Measurements from ENCODE around the gene D2HGDH. TPM values are rescaled to one million over a fixed set of nuclear protein-coding genes. Genes with fewer than 3 reads are reported as not detected.

D2HGDH gene
- total and polyA plus RNA-seq, 2 of the 13 experiments (the other 11 are each of a cell fraction or from before 2014, with no cell fraction given) = 19.2 to 20.3 TPM

DNA sequence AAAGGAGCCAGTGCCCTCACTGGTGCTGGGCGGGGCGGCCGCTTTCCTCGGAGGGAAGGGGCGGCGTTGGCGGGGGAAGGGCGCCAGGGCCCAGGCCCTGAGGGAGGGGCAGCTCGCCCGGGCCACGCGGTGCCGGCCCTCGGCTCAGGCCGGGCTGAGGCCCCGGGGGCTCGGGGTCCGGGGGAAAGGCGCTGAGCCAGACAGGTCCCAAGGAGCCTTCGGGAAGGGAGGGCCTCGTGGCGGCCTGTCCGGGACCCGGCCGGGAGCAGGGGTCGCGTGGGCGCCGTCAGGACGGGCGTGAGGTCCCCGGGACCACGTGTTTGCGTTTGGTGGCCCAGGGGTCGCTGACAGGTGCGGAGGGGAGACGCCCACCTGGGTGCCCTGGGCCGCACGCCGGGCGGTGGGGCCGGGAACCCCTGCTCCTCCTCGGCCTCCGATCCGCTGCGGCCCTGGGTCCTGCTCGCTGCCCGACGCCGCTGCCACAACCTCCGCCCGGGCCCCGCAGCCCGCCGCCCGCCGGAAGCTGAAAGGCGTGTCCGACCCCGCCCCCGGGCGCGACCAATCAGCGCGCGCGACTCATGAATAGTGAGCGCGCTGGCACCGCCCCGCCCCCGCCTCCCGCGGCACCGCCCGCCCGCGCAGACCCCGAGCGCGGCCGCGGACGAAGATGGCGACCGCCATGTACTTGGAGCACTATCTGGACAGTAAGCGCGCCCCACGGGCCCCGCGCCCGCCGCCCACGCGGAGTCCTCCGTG is 32.9 kb upstream of the D2HGDH start, which contains the start of gene ING5 (continued):
- TF ChIP-seq ZNF333 (CRISPR knock-in tag; IDR thresholded peaks at IDR 0.05; ENCODE audit: borderline replicate concordance) (peak; percentile 79; the same call in 1 of the 2 replicates), IKZF4 (CRISPR knock-in tag; IDR thresholded peaks at IDR 0.05; ENCODE audit: borderline replicate concordance, low read depth, not compliant biosample characterization) (no peak), KLF16 (CRISPR knock-in tag; IDR thresholded peaks at IDR 0.05) (peak in 1 of 2 experiments; percentile 78; a peak in 2 of 4 replicates), ZSCAN9 (CRISPR knock-in tag; IDR thresholded peaks at IDR 0.05; ENCODE audit: borderline replicate concordance) (0 out of 2 replicates have a peak, but pooled peaks have one; percentile 60), BRCA1 (CRISPR knock-in tag; IDR thresholded peaks at IDR 0.05) (peak; percentile 31; the same call in 1 of the 2 replicates), ZSCAN22 (CRISPR knock-in tag; IDR thresholded peaks at IDR 0.05) (peak; percentile 86), HDAC1 (CRISPR knock-in tag; IDR thresholded peaks at IDR 0.05) (peak; percentile 88; the same call in 1 of the 2 replicates), SAP130 (CRISPR knock-in tag; IDR thresholded peaks at IDR 0.05; ENCODE audit: low read depth) (peak; percentile 89), ZNF44 (CRISPR knock-in tag; IDR thresholded peaks at IDR 0.05) (0 out of 2 replicates have a peak, but pooled peaks have one; percentile 69), KDM1A (CRISPR knock-in tag; IDR thresholded peaks at IDR 0.05) (no peak), ZNF160 (CRISPR knock-in tag; IDR thresholded peaks at IDR 0.05) (peak; percentile 80; the same call in 1 of the 2 replicates)
- TF ChIP-seq, protein P1, sequence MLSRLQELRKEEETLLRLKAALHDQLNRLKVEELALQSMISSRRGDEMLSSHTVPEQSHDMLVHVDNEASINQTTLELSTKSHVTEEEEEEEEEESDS (CRISPR knock-in tag; IDR thresholded peaks at IDR 0.05; ENCODE audit: borderline replicate concordance) = peak; percentile 90; the same call in 1 of the 2 replicates
- TF ChIP-seq, protein P2, sequence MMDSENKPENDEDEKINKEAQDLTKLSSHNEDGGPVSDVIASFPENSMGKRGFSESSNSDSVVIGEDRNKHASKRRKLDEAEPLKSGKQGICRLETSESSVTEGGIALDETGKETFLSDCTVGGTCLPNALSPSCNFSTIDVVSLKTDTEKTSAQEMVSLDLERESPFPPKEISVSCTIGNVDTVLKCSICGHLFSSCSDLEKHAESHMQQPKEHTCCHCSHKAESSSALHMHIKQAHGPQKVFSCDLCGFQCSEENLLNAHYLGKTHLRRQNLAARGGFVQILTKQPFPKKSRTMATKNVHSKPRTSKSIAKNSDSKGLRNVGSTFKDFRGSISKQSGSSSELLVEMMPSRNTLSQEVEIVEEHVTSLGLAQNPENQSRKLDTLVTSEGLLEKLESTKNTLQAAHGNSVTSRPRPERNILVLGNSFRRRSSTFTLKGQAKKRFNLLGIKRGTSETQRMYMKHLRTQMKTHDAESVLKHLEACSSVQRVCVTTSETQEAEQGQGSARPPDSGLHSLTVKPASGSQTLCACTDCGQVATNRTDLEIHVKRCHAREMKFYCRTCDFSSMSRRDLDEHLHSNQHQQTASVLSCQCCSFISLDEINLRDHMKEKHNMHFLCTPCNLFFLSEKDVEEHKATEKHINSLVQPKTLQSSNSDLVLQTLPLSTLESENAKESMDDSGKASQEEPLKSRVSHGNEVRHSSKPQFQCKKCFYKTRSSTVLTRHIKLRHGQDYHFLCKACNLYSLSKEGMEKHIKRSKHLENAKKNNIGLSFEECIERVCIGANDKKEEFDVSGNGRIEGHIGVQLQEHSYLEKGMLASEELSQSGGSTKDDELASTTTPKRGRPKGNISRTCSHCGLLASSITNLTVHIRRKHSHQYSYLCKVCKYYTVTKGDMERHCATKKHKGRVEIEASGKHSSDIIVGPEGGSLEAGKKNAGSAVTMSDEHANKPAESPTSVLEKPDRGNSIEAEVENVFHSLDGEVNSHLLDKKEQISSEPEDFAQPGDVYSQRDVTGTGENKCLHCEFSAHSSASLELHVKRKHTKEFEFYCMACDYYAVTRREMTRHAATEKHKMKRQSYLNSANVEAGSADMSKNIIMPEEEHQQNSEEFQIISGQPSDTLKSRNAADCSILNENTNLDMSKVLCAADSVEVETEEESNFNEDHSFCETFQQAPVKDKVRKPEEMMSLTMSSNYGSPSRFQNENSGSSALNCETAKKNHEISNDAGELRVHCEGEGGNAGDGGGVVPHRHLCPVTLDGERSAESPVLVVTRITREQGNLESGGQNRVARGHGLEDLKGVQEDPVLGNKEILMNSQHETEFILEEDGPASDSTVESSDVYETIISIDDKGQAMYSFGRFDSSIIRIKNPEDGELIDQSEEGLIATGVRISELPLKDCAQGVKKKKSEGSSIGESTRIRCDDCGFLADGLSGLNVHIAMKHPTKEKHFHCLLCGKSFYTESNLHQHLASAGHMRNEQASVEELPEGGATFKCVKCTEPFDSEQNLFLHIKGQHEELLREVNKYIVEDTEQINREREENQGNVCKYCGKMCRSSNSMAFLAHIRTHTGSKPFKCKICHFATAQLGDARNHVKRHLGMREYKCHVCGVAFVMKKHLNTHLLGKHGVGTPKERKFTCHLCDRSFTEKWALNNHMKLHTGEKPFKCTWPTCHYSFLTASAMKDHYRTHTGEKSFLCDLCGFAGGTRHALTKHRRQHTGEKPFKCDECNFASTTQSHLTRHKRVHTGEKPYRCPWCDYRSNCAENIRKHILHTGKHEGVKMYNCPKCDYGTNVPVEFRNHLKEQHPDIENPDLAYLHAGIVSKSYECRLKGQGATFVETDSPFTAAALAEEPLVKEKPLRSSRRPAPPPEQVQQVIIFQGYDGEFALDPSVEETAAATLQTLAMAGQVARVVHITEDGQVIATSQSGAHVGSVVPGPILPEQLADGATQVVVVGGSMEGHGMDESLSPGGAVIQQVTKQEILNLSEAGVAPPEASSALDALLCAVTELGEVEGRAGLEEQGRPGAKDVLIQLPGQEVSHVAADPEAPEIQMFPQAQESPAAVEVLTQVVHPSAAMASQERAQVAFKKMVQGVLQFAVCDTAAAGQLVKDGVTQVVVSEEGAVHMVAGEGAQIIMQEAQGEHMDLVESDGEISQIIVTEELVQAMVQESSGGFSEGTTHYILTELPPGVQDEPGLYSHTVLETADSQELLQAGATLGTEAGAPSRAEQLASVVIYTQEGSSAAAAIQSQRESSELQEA (CRISPR knock-in tag; IDR thresholded peaks at IDR 0.05; ENCODE audit: not compliant biosample characterization) = peak; percentile 85
- TF ChIP-seq, protein P3, sequence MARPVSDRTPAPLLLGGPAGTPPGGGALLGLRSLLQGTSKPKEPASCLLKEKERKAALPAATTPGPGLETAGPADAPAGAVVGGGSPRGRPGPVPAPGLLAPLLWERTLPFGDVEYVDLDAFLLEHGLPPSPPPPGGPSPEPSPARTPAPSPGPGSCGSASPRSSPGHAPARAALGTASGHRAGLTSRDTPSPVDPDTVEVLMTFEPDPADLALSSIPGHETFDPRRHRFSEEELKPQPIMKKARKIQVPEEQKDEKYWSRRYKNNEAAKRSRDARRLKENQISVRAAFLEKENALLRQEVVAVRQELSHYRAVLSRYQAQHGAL (CRISPR knock-in tag; IDR thresholded peaks at IDR 0.05; ENCODE audit: not compliant biosample characterization) = peak; percentile 86
- TF ChIP-seq, protein P4, sequence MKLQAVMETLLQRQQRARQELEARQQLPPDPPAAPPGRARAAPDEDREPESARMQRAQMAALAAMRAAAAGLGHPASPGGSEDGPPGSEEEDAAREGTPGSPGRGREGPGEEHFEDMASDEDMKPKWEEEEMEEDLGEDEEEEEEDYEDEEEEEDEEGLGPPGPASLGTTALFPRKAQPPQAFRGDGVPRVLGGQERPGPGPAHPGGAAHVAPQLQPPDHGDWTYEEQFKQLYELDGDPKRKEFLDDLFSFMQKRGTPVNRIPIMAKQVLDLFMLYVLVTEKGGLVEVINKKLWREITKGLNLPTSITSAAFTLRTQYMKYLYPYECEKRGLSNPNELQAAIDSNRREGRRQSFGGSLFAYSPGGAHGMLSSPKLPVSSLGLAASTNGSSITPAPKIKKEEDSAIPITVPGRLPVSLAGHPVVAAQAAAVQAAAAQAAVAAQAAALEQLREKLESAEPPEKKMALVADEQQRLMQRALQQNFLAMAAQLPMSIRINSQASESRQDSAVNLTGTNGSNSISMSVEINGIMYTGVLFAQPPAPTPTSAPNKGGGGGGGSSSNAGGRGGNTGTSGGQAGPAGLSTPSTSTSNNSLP (IDR thresholded peaks at IDR 0.05; ENCODE audit: low read depth, low read length) = no peak

Measured in HepG2 (cell line).